HuH-7 (cell line): ENCODE data around the gene IFI44.
A peak's percentile ranks its signal among the peaks of the same experiment; 100 is the strongest.

Experiments
- DNase-seq: peaks from one replicate; pipeline ENCODE4 v3.0.0; 2011; ENCODE audit warnings: low spot score

Gene IFI44

GRCh38 chr1:78649628-78650027, at the start of gene IFI44:
IFI44 (plus strand) TSS chr1:78649831; CDS start chr1:78650196, 365 bp downstream.
- DNase-seq: no peak

GRCh38 chr1:78601068-78601467, 48.6 kb upstream of the IFI44 start:
- no peak for DNase-seq

- DNase-seq: no peak
Measured at GRCh38 chr1:78603206-78603605, 46.4 kb upstream of the IFI44 start.

GRCh38 chr1:78604643-78605042, 45.0 kb upstream of the IFI44 start:
- no peak for DNase-seq

- DNase-seq: no peak
Measured at GRCh38 chr1:78606274-78606673, 43.4 kb upstream of the IFI44 start.

GRCh38 chr1:78607334-78607927, 42.2 kb upstream of the IFI44 start:
- DNase-seq: peak; percentile 3

GRCh38 chr1:78607944-78608343, 41.7 kb upstream of the IFI44 start:
- peak; percentile 6 for DNase-seq

GRCh38 chr1:78617615-78618026, 32.0 kb upstream of the IFI44 start:
- DNase-seq: peak; percentile 23

GRCh38 chr1:78619032-78619431, 30.6 kb upstream of the IFI44 start:
- DNase-seq: no peak

GRCh38 chr1:78619446-78619802, 30.2 kb upstream of the IFI44 start:
- DNase-seq: no peak

GRCh38 chr1:78619803-78620579, 29.6 kb upstream of the IFI44 start, which contains the start of gene IFI44L:
IFI44L (plus strand) TSS chr1:78620448; CDS start chr1:78627916, 7,468 bp downstream.
- no peak for DNase-seq

GRCh38 chr1:78620666-78621065, 29.0 kb upstream of the IFI44 start:
- no peak for DNase-seq

GRCh38 chr1:78622548-78622947, 27.1 kb upstream of the IFI44 start:
- DNase-seq: no peak

GRCh38 chr1:78624035-78624434, 25.6 kb upstream of the IFI44 start:
- DNase-seq: no peak

GRCh38 chr1:78627321-78627720, 22.3 kb upstream of the IFI44 start:
- no peak for DNase-seq

GRCh38 chr1:78630600-78630999, 19.0 kb upstream of the IFI44 start:
- DNase-seq: no peak

- no peak for DNase-seq
Measured at GRCh38 chr1:78633209-78633608, 16.4 kb upstream of the IFI44 start.

- DNase-seq: no peak
Measured at GRCh38 chr1:78640462-78640861, 9.2 kb upstream of the IFI44 start.

- no peak for DNase-seq
Measured at GRCh38 chr1:78641558-78641957, 8.1 kb upstream of the IFI44 start.

- DNase-seq: no peak
Measured at GRCh38 chr1:78645723-78646122, 3.9 kb upstream of the IFI44 start.

GRCh38 chr1:78647238-78647637, 2.4 kb upstream of the IFI44 start:
- DNase-seq: no peak

- no peak for DNase-seq
Measured at GRCh38 chr1:78650114-78650660, 556 bp downstream of the IFI44 start.

GRCh38 chr1:78651241-78651640, 1.6 kb downstream of the IFI44 start:
- DNase-seq: no peak
